BE2C (cell line): ENCODE data around the gene NHSL2.

ENCODE experiments used
- DNase-seq: peaks from one replicate; pipeline ENCODE4 v3.0.0-alpha.2; 2020
- H3K27me3 ChIP-seq: fragments of 250-450 bp; sonication (Bioruptor Pico); 2 replicates; pipeline ENCODE4 v1.5.1; 2020; ENCODE audit warnings: mild to moderate bottlenecking
- H3K36me3 ChIP-seq: fragments of 250-450 bp; sonication (Bioruptor Pico); 2 replicates; pipeline ENCODE4 v1.5.1; 2020; ENCODE audit warnings: mild to moderate bottlenecking
- H3K4me1 ChIP-seq: fragments of 250-450 bp; sonication (Bioruptor Pico); 2 replicates; pipeline ENCODE4 v1.5.1; 2020
- H3K4me3 ChIP-seq: 2 replicates; pipeline ENCODE4 v1.5.1; 2011; ENCODE audit warnings: low read depth, low read length
- H3K9me3 ChIP-seq: fragments of 250-450 bp; sonication (Bioruptor Pico); 2 replicates; pipeline ENCODE4 v1.5.1; 2020
- CTCF ChIP-seq: IDR thresholded peaks from 2 replicates; pipeline ENCODE4 v1.5.1; 2012; ENCODE audit warnings: mild to moderate bottlenecking, low read depth, low read length

Gene NHSL2

GRCh38 chrX:72123471-72124185, 213.0 kb downstream of the NHSL2 start:
- H3K27me3 ChIP-seq, result no peaks in the 10 kb centered on the region
- H3K9me3 ChIP-seq, result no peaks in the 10 kb centered on the region
- DNase-seq, result peak; percentile 61
- H3K36me3 ChIP-seq, result peaks cover 17% of the 10 kb centered on the region
- no peak for TF ChIP-seq CTCF
- no peak overlapping the region for H3K4me3 ChIP-seq
- H3K4me1 ChIP-seq, result peaks cover 65% of the 10 kb centered on the region

GRCh38 chrX:72124540-72125201, 214.0 kb downstream of the NHSL2 start:
- H3K36me3 ChIP-seq, result peaks cover 27% of the 10 kb centered on the region
- H3K4me1 ChIP-seq, result peaks cover 73% of the 10 kb centered on the region
- no peak overlapping the region for H3K4me3 ChIP-seq
- TF ChIP-seq CTCF, result no peak
- H3K27me3 ChIP-seq, result no peaks in the 10 kb centered on the region
- H3K9me3 ChIP-seq, result no peaks in the 10 kb centered on the region
- no peak for DNase-seq

- no peak for DNase-seq
- H3K9me3 ChIP-seq, result no peaks in the 10 kb centered on the region
- peaks cover 66% of the 10 kb centered on the region for H3K4me1 ChIP-seq
Measured at GRCh38 chrX:72125331-72126047, 214.8 kb downstream of the NHSL2 start.

GRCh38 chrX:72126048-72126415, 215.4 kb downstream of the NHSL2 start:
- Histone ChIP-seq H3K36me3 (peaks cover 38% of the 10 kb centered on the region), H3K4me1 (peaks cover 65% of the 10 kb centered on the region), H3K4me3 (no peak overlapping the region), H3K27me3 (no peaks in the 10 kb centered on the region), H3K9me3 (no peaks in the 10 kb centered on the region)
- no peak for TF ChIP-seq CTCF
- peak; percentile 65 for DNase-seq

More at GRCh38 chrX:72125331-72126047, 214.8 kb downstream of the NHSL2 start:
- Histone ChIP-seq H3K4me3 (no peak overlapping the region), H3K36me3 (peaks cover 36% of the 10 kb centered on the region), H3K27me3 (no peaks in the 10 kb centered on the region)
- no peak for TF ChIP-seq CTCF

GRCh38 chrX:72126539-72127140, 216.0 kb downstream of the NHSL2 start:
- no peaks in the 10 kb centered on the region for H3K9me3 ChIP-seq
- DNase-seq, result peak; percentile 82
- H3K27me3 ChIP-seq, result no peaks in the 10 kb centered on the region
- peak overlapping the region; percentile 51 for H3K4me3 ChIP-seq
- peak; percentile 83 for TF ChIP-seq CTCF
- peaks cover 63% of the 10 kb centered on the region for H3K4me1 ChIP-seq
- H3K36me3 ChIP-seq, result peaks cover 37% of the 10 kb centered on the region
